Measurements from ENCODE around the gene OLIG1. TPM values are rescaled to one million over a fixed set of nuclear protein-coding genes. Genes with fewer than 3 reads are reported as not detected.

The OLIG1 gene
- total RNA-seq, 1 donor from 2014 or later: 1.6 TPM

GRCh38 chr21:33108228-33108627, 38.3 kb downstream of the OLIG1 start:
- H3K4me1 ChIP-seq: no peaks in the 10 kb centered on the region
- ATAC-seq: no peak
- peaks cover 54% of the 10 kb centered on the region for H3K27me3 ChIP-seq
- no peak overlapping the region for H3K27ac ChIP-seq
- intact Hi-C loops (cut with DNase I): no loop called here
- H3K9me3 ChIP-seq: no peaks in the 10 kb centered on the region
- TF ChIP-seq CTCF (IDR thresholded peaks at IDR 0.05): no peak
- DNase-seq: no peak
- H3K36me3 ChIP-seq: no peaks in the 10 kb centered on the region
- no peak overlapping the region for H3K4me3 ChIP-seq

GRCh38 chr21:33109574-33110339, 39.8 kb downstream of the OLIG1 start:
- Histone ChIP-seq H3K27ac (no peak overlapping the region), H3K36me3 (no peaks in the 10 kb centered on the region), H3K4me1 (no peaks in the 10 kb centered on the region), H3K4me3 (no peak overlapping the region), H3K27me3 (peaks cover 69% of the 10 kb centered on the region), H3K9me3 (no peaks in the 10 kb centered on the region)
- TF ChIP-seq CTCF (IDR thresholded peaks at IDR 0.05): no peak
- ATAC-seq: peak; percentile 63
- no peak for DNase-seq
- intact Hi-C loops (cut with DNase I): no loop called here

DNA sequence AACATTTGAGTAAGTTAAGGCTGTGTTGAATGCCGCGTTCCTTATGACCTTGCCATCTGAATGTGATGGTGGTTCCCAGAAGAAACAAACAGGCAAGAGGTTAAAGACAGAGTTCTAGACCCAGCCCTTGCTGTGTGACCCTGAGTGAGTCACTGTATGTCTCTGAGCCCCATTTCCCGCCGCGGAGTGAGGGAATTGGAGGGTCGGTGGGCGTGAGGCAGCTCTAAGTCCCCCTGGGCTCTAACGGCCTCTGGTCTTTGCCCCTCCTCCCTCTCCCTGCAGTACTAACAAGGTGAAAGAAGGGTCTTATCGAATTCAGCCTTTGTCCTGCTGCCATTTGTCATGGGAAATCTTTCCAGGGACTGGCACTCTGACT, 40.4 kb downstream of the OLIG1 start:
- Histone ChIP-seq H3K9me3 (no peaks in the 10 kb centered on the region), H3K27me3 (peaks cover 69% of the 10 kb centered on the region), H3K4me1 (no peaks in the 10 kb centered on the region), H3K27ac (no peak overlapping the region), H3K4me3 (no peak overlapping the region), H3K36me3 (no peaks in the 10 kb centered on the region)
- intact Hi-C loops (cut with DNase I): no loop called here
- TF ChIP-seq CTCF (IDR thresholded peaks at IDR 0.05): no peak
- DNase-seq (no peak), ATAC-seq (no peak)

GRCh38 chr21:33111577-33111976, 41.6 kb downstream of the OLIG1 start:
- no peak for TF ChIP-seq CTCF (IDR thresholded peaks at IDR 0.05)
- Histone ChIP-seq H3K27ac (no peak overlapping the region), H3K9me3 (no peaks in the 10 kb centered on the region), H3K27me3 (peaks cover 69% of the 10 kb centered on the region), H3K36me3 (no peaks in the 10 kb centered on the region), H3K4me1 (no peaks in the 10 kb centered on the region), H3K4me3 (no peak overlapping the region)
- ATAC-seq (no peak), DNase-seq (no peak)
- intact Hi-C loops (cut with DNase I): no loop called here

DNA sequence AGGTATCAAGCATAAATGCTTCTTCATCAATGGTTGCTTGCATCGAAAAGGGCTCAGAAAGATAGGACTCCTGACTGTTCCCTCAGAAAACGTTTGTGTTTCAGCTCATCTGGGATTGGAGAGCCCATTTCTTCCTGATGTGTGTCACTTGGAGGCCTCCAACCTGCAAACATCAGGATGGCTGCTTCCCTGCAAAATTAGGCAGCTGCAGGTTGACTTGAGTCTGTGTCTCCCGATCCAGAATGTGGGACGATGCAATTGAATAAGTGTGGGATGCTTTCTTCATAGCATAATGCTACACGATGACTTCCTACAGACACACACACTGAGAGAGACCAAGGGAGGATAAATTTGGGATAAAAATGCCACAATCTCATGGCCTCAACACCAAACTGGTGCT, 42.2 kb downstream of the OLIG1 start:
- no peak overlapping the region for H3K4me3 ChIP-seq
- H3K4me1 ChIP-seq: no peaks in the 10 kb centered on the region
- ATAC-seq (no peak), DNase-seq (no peak)
- no peaks in the 10 kb centered on the region for H3K9me3 ChIP-seq
- no peak overlapping the region for H3K27ac ChIP-seq
- H3K27me3 ChIP-seq: peaks cover 69% of the 10 kb centered on the region
- no peak for TF ChIP-seq CTCF (IDR thresholded peaks at IDR 0.05)
- intact Hi-C loops (cut with DNase I): no loop called here
- H3K36me3 ChIP-seq: no peaks in the 10 kb centered on the region

- intact Hi-C loops (cut with DNase I): no loop called here
- TF ChIP-seq CTCF (IDR thresholded peaks at IDR 0.05): no peak
- no peak for ATAC-seq
- Histone ChIP-seq H3K36me3 (no peaks in the 10 kb centered on the region), H3K4me3 (no peak overlapping the region), H3K4me1 (no peaks in the 10 kb centered on the region), H3K27me3 (peaks cover 69% of the 10 kb centered on the region), H3K27ac (no peak overlapping the region), H3K9me3 (no peaks in the 10 kb centered on the region)
- DNase-seq: no peak
Observed at GRCh38 chr21:33112681-33113080, 42.7 kb downstream of the OLIG1 start.

Data from upper lobe of right lung (tissue), 1 donor.